GM10266 (cell line): Measurements from ENCODE around the gene ANKRD34A.

Source experiments
- DNase-seq: peaks from one replicate; pipeline ENCODE4 v3.0.0; 2012; ENCODE audit errors: extremely low spot score
- TF ChIP-seq, protein P1 (sequence below): IDR thresholded peaks from 2 replicates; pipeline ENCODE4 v1.5.1; 2012; ENCODE audit warnings: mild to moderate bottlenecking, low read depth; ENCODE audit not compliant: control insufficient read depth, insufficient read depth; ENCODE audit errors: missing control alignments

ANKRD34A gene

GRCh38 chr1:145988773-145989172, 24.4 kb upstream of the ANKRD34A start:
- TF ChIP-seq, protein P1, sequence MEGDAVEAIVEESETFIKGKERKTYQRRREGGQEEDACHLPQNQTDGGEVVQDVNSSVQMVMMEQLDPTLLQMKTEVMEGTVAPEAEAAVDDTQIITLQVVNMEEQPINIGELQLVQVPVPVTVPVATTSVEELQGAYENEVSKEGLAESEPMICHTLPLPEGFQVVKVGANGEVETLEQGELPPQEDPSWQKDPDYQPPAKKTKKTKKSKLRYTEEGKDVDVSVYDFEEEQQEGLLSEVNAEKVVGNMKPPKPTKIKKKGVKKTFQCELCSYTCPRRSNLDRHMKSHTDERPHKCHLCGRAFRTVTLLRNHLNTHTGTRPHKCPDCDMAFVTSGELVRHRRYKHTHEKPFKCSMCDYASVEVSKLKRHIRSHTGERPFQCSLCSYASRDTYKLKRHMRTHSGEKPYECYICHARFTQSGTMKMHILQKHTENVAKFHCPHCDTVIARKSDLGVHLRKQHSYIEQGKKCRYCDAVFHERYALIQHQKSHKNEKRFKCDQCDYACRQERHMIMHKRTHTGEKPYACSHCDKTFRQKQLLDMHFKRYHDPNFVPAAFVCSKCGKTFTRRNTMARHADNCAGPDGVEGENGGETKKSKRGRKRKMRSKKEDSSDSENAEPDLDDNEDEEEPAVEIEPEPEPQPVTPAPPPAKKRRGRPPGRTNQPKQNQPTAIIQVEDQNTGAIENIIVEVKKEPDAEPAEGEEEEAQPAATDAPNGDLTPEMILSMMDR: no peak
- DNase-seq: no peak

- TF ChIP-seq, protein P1: no peak
- DNase-seq: no peak
Measured at GRCh38 chr1:145987926-145988325, 23.6 kb upstream of the ANKRD34A start.

GRCh38 chr1:145986551-145986950, 22.2 kb upstream of the ANKRD34A start:
- DNase-seq: no peak
- TF ChIP-seq, protein P1: no peak

- no peak for DNase-seq
- TF ChIP-seq, protein P1: no peak
Measured at GRCh38 chr1:145985502-145986439, 21.4 kb upstream of the ANKRD34A start.

GRCh38 chr1:145985129-145985501, 20.7 kb upstream of the ANKRD34A start:
- TF ChIP-seq, protein P1: no peak
- DNase-seq: no peak

DNA sequence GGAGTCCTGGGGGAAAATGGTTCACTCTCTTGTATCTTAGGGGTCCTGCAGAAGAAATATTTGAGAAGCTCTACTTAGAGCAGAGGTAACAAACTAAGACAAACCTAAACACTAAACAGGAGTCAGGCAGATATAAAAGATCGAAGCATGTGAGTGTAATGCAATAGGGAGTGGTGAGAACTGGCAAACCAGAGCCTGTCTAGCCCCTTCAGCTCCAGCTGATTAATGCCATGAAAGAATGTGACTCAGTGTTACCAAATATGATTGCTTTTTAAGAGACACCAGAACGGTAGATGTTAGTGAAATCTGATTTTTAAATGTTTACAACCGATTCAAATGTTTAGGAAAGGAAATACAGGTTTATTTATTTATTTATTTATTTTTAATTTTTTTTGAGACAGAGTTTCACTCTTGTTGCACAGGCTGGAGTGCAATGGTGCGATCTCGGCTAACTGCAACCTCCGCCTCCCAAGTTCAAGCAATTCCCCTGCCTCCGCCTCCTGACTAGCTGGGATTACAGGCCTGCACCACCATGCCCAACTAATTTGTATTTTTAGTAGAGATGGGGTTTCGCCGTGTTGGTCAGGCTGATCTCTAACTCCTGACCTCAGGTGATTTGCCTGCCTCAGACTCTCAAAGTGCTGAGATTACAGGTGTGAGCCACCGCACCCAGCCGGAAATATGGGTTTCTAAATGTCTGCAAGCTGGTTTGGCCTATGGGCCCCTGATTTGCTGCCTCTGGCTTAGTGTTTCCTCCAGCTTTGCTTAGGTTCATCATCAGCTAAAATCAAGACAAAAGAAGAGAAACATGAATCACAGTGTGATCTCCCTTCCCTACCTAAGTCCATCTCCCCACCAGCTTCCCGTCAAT, 19.8 kb upstream of the ANKRD34A start:
- DNase-seq: no peak
- TF ChIP-seq, protein P1: no peak
